HG03521 (cell line): ENCODE measurements around the gene CRKL.

ENCODE experiments used
- ATAC-seq: cut with Tn5 transposase; IDR thresholded peaks from one replicate; pipeline ENCODE4 v1.9.1; 2021; ENCODE audit warnings: mild to moderate bottlenecking, moderate library complexity; ENCODE audit not compliant: unreplicated experiment

The CRKL gene

GRCh38 chr22:20994902-20995241 is 77.7 kb downstream of the CRKL start:
- ATAC-seq = no peak

- ATAC-seq = no peak
These were observed 78.3 kb downstream of the CRKL start for GRCh38 chr22:20995329-20996030.

GRCh38 chr22:20996031-20996410 is 78.8 kb downstream of the CRKL start:
- ATAC-seq = no peak

- ATAC-seq = no peak
These were observed 79.7 kb downstream of the CRKL start for GRCh38 chr22:20996598-20997535.

- ATAC-seq = no peak
These were observed 80.5 kb downstream of the CRKL start for GRCh38 chr22:20997536-20998257.

- no peak for ATAC-seq
These were observed 81.5 kb downstream of the CRKL start for GRCh38 chr22:20998411-20999336.

- no peak for ATAC-seq
These were observed 82.4 kb downstream of the CRKL start for GRCh38 chr22:20999350-21000206.

- no peak for ATAC-seq
These were observed 83.2 kb downstream of the CRKL start for GRCh38 chr22:21000207-21000986.

- ATAC-seq = peak; percentile 1
These were observed 83.9 kb downstream of the CRKL start for GRCh38 chr22:21000987-21001600.

GRCh38 chr22:21001601-21002325 is 84.6 kb downstream of the CRKL start, which contains the start of gene THAP7:
THAP7 (minus strand) TSS chr22:21002118; CDS start chr22:21001911, 207 bp downstream.
- peak; percentile 82 for ATAC-seq
